Neural progenitor cell (in vitro differentiated cells): ENCODE results near the gene PCDH9.

Source experiments
- CTCF ChIP-seq: fragments of 200-600 bp; sonication (generic); IDR thresholded peaks from 2 replicates; pipeline ENCODE4 v1.5.1; 2017; ENCODE audit warnings: antibody characterized with exemption, mild to moderate bottlenecking
- EZH2 ChIP-seq: fragments of 200-600 bp; sonication (generic); IDR thresholded peaks from 2 replicates; pipeline ENCODE4 v1.6.1; 2017; ENCODE audit warnings: antibody characterized with exemption, mild to moderate bottlenecking, moderate library complexity
- EZH2phosphoT487 ChIP-seq: fragments of 200-600 bp; sonication (generic); IDR thresholded peaks from 2 replicates; pipeline ENCODE4 v1.6.1; 2017; ENCODE audit warnings: antibody characterized with exemption

GRCh38 chr13:67143544-67144115 lies 86.5 kb downstream of the PCDH9 start:
- TF ChIP-seq CTCF (no peak), EZH2 (no peak), EZH2phosphoT487 (no peak)
